ENCODE results near the gene TIPIN. TPM values are rescaled to one million over a fixed set of nuclear protein-coding genes. Genes with fewer than 3 reads are reported as not detected.

The TIPIN gene
- total RNA-seq, 2 experiments from 2014 or later: 33.8 to 34.7 TPM

Other genes starting within 250 kb of the TIPIN start
- under 1 TPM in 1 of 2 experiments, not detected in 1; 0.05 TPM for gene MEGF11, start 102.9 kb downstream of the TIPIN start, total RNA-seq
- gene DIS3L, start 63.1 kb downstream of the TIPIN start, total RNA-seq: 10 to 100 TPM; 24.0 to 24.6 TPM
- gene MAP2K1, start 30.2 kb upstream of the TIPIN start, total RNA-seq: 10 to 100 TPM; 69.6 to 72.6 TPM
- 10 to 100 TPM; 23.7 to 23.9 TPM for gene SNAPC5, start 141.1 kb upstream of the TIPIN start, total RNA-seq
- 1,000 to 10,000 TPM; 6,298 to 6,391 TPM for gene RPL4, start 148.2 kb upstream of the TIPIN start, total RNA-seq
- 10 to 100 TPM; 21.6 to 23.3 TPM for gene ZWILCH, start 148.6 kb upstream of the TIPIN start, total RNA-seq
- gene LCTL, start 209.3 kb upstream of the TIPIN start, total RNA-seq: not detected